Mammary epithelial cell (primary cell): Measurements from ENCODE around the gene OGFOD1.

Experiments used
- EZH2 ChIP-seq: IDR thresholded peaks from 2 replicates; pipeline ENCODE4 v1.6.1; 2012; ENCODE audit warnings: low read length, inconsistent platforms, borderline replicate concordance
- TF ChIP-seq, protein P1 (sequence below), 2 donors: IDR thresholded peaks in 1 of 2; conservative IDR thresholded peaks in 1 of 2; 2 replicates each; pipeline ENCODE4 v1.5.1; 2011 to 2012; ENCODE audit warnings: inconsistent platforms in 2 of 2, low read length in 2 of 2, mild to moderate bottlenecking in 2 of 2, control low read depth in 1 of 2, low read depth in 1 of 2; ENCODE audit not compliant: insufficient read depth in 1 of 2; ENCODE audit errors: extremely low read depth in 1 of 2

DNA sequence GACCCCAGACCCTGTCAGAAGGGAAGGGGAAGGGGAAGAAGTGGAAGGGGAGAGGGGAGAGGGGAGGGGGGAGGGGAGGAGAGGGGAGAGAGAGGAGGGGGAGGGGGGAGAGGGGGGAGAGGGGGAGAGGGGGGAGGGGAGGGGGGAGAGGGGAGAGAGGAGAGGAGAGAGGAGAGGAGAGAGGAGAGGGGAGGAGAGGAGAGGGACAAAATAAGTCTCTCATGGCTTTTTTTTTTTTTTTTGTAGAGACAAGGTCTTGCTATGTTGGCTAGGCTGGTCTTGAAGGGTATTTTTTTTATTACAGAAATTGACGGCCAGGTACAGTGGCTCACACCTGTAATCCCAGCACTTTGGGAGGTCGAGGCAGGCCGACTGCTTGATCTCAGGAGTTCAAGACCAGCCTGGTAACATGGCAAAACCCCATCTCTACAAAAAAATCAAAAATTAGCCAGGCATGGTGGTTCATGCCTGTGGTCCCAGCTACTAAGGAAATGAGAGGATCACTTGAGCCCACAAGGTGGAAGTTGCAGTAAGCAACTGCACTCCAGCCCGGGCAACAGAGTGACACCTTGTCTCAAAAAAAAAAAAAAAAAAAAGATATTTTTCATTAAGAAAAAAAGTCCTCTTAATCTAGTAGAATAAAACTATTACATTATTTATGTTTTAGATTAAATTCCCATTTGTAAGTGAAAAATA lies 45.2 kb upstream of the OGFOD1 start:
- TF ChIP-seq, protein P1, sequence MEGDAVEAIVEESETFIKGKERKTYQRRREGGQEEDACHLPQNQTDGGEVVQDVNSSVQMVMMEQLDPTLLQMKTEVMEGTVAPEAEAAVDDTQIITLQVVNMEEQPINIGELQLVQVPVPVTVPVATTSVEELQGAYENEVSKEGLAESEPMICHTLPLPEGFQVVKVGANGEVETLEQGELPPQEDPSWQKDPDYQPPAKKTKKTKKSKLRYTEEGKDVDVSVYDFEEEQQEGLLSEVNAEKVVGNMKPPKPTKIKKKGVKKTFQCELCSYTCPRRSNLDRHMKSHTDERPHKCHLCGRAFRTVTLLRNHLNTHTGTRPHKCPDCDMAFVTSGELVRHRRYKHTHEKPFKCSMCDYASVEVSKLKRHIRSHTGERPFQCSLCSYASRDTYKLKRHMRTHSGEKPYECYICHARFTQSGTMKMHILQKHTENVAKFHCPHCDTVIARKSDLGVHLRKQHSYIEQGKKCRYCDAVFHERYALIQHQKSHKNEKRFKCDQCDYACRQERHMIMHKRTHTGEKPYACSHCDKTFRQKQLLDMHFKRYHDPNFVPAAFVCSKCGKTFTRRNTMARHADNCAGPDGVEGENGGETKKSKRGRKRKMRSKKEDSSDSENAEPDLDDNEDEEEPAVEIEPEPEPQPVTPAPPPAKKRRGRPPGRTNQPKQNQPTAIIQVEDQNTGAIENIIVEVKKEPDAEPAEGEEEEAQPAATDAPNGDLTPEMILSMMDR (conservative IDR thresholded peaks at IDR 0.05 in 1 of 2, IDR thresholded peaks at IDR 0.05 in 1 of 2; ENCODE audit: extremely low read depth in 1 of 2, insufficient read depth in 1 of 2, low read depth in 1 of 2, low read length in 2 of 2): no peak
- TF ChIP-seq EZH2: no peak
